Measurements from ENCODE around the gene SLC3A2. TPM values are rescaled to one million over a fixed set of nuclear protein-coding genes. Genes with fewer than 3 reads are reported as not detected.
"Not testable (repeated sequence)": the region's sequence is repeated elsewhere in the genome, so short reads cannot be mapped to it uniquely, and the experiment has no call there.

The SLC3A2 gene
- total RNA-seq, 4 donors from 2014 or later, result 69.8 to 206 (median 98.4) TPM

DNA sequence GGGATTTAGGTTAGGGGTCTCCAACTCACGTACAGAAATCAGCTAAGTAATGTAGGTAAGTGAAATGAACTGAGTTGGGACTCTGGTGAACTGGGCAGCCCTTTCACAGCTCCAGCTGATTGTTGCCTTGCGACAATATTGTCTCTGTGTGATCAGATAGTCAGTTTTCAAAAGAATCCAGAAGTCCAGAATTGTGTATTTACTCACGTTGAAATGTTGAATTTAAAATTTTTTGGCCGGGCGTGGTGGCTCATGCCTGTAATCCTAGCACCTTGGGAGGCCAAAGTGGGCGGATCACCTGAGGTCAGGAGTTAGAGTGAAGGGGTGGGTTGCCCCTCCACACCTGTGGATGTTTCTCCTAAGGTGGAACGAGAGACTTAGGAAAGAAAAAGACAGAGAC is 22.5 kb upstream of the SLC3A2 start:
- H3K4me3 ChIP-seq, result no peak overlapping the region
- H3K9me3 ChIP-seq, result no peaks in the 10 kb centered on the region
- no peaks in the 10 kb centered on the region for H3K36me3 ChIP-seq
- H3K27me3 ChIP-seq, result no peaks in the 10 kb centered on the region
- peaks cover 9 to 19% of the 10 kb centered on the region in 2 donors for H3K4me1 ChIP-seq
- TF ChIP-seq POLR2A (IDR thresholded peaks at IDR 0.05), result no peak
- no peak for TF ChIP-seq CTCF (IDR thresholded peaks at IDR 0.05)
- DNase-seq, result no peak
- intact Hi-C loops (cut with DNase I; ENCODE audit: low total_unique reads), result no loop called here
- H3K27ac ChIP-seq, result no peak overlapping the region

- H3K36me3 ChIP-seq; H3K9me3 ChIP-seq; H3K27ac ChIP-seq; H3K4me1 ChIP-seq; H3K27me3 ChIP-seq; DNase-seq; H3K4me3 ChIP-seq; intact Hi-C loops (cut with DNase I; ENCODE audit: low total_unique reads): not testable (repeated sequence)
These were observed 21.4 kb upstream of the SLC3A2 start for GRCh38 chr11:62859281-62859703.

DNA sequence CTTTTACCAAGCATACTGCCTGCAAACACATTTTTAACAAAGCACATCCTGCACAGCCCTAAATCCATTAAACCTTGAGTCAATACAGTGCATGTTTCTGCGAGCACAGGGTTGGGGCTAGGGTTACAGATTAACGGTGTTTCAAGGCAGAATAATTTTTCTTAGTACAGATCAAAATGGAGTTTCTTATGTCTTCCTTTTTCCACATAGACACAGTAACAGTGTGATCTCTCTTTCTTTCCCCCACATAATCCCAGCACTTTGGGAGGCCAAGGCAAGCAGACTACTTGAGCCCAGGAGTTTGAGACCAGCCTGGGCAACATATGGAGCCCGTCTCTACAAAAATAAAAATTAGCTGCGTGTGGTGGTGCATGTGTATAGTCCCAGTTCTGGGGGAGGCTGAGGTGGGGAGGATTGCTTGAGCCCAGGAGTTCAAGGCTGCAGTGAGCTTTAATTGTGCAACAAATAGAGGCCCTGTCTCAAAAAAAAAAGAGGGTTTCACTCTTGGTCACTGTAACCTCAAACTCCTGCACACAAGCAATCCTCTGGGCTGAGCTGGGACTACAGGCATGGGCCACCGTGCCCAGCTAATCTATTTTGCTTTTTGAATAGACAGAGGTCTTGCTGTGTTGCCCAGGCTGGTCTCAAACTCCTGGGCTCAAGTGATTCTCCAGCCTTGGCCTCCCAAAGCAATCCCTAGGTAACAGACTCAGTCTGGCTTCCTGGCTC is 19.7 kb upstream of the SLC3A2 start:
- DNase-seq, result no peak
- H3K27me3 ChIP-seq, result no peaks in the 10 kb centered on the region
- no peak overlapping the region for H3K4me3 ChIP-seq
- TF ChIP-seq POLR2A (IDR thresholded peaks at IDR 0.05) (no peak), CTCF (IDR thresholded peaks at IDR 0.05) (no peak)
- no peaks in the 10 kb centered on the region for H3K36me3 ChIP-seq
- no peak overlapping the region for H3K27ac ChIP-seq
- intact Hi-C loops (cut with DNase I; ENCODE audit: low total_unique reads), result no loop called here
- H3K9me3 ChIP-seq, result no peaks in the 10 kb centered on the region
- H3K4me1 ChIP-seq, result peaks cover 0 to 5% of the 10 kb centered on the region in 2 donors

DNA sequence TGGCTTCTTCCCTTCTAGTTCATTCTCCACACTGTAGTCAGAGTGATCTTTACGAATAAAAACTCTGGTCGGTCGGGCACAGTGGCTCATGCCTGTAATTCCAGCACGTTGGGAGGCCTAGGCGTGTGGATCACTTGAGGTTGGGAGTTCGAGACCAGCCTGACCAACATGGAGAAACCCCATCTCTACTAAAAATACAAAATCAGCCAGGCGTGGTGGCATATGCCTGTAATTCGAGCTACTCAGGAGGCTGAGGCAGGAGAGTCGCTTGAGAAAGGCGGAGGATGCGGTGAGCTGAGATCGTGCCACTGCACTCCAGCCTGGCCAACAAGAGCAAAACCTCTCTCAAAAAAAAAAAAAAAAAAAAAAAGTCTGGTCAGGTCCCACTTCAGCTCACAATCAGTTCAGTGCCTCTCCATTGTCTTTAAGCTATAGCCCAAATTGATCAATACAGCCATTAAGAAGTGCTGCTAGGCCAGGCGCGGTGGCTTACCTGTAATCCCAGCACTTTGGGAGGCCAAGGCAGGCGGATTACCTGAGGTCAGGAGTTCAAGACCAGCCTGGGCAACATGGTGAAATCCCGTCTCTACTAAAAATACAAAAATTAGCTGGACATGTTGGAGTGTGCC is 19.0 kb upstream of the SLC3A2 start:
- intact Hi-C loops (cut with DNase I; ENCODE audit: low total_unique reads), result loop anchor here (2.0 kb wide), 1 partner anchor 75 kb away; the partner anchor contains the start of gene TMEM179B
- H3K27ac ChIP-seq, H3K9me3 ChIP-seq, H3K36me3 ChIP-seq, H3K4me1 ChIP-seq, H3K27me3 ChIP-seq, H3K4me3 ChIP-seq, DNase-seq: not testable (repeated sequence)

- Histone ChIP-seq H3K9me3 (no peaks in the 10 kb centered on the region), H3K4me3 (no peak overlapping the region), H3K27ac (no peak overlapping the region), H3K4me1 (no peaks in the 10 kb centered on the region), H3K27me3 (no peaks in the 10 kb centered on the region), H3K36me3 (no peaks in the 10 kb centered on the region)
- intact Hi-C loops (cut with DNase I; ENCODE audit: low total_unique reads), result loop anchor here (2.0 kb wide), 1 partner anchor 77 kb away; the partner anchor contains the start of gene TMEM179B
- TF ChIP-seq CTCF (IDR thresholded peaks at IDR 0.05) (no peak), POLR2A (IDR thresholded peaks at IDR 0.05) (no peak)
- no peak for DNase-seq
These were observed 16.9 kb upstream of the SLC3A2 start for GRCh38 chr11:62863687-62864335.

GRCh38 chr11:62865635-62866034 is 15.1 kb upstream of the SLC3A2 start:
- DNase-seq, result no peak
- H3K27ac ChIP-seq, result no peak overlapping the region
- no peaks in the 10 kb centered on the region for H3K9me3 ChIP-seq
- no peak overlapping the region for H3K4me3 ChIP-seq
- TF ChIP-seq CTCF (IDR thresholded peaks at IDR 0.05), result no peak
- no peak for TF ChIP-seq POLR2A (IDR thresholded peaks at IDR 0.05)
- no peaks in the 10 kb centered on the region for H3K36me3 ChIP-seq
- H3K27me3 ChIP-seq, result no peaks in the 10 kb centered on the region
- no peaks in the 10 kb centered on the region for H3K4me1 ChIP-seq
- intact Hi-C loops (cut with DNase I; ENCODE audit: low total_unique reads), result no loop called here

All from uterus (tissue), 4 donors.